Measurements from ENCODE around the gene GFI1.
A peak's percentile ranks its signal among the peaks of the same experiment; 100 is the strongest.
"Not testable (repeated sequence)": the region's sequence is repeated elsewhere in the genome, so short reads cannot be mapped to it uniquely, and the experiment has no call there.

GFI1 gene

GRCh38 chr1:92464588-92465255, 22.0 kb downstream of the GFI1 start:
- no peak for DNase-seq

GRCh38 chr1:92461364-92462097, 25.2 kb downstream of the GFI1 start:
- DNase-seq = peak; percentile 41

- DNase-seq = no peak
Measured at GRCh38 chr1:92459871-92460320, 26.8 kb downstream of the GFI1 start.

GRCh38 chr1:92458146-92458545, 28.6 kb downstream of the GFI1 start:
- DNase-seq = no peak

GRCh38 chr1:92447976-92448375, 38.7 kb downstream of the GFI1 start:
- DNase-seq = no peak

- no peak for DNase-seq
Measured at GRCh38 chr1:92447033-92447681, 39.6 kb downstream of the GFI1 start.

- no peak for DNase-seq
Measured at GRCh38 chr1:92446546-92446945, 40.2 kb downstream of the GFI1 start.

GRCh38 chr1:92445865-92446264, 40.9 kb downstream of the GFI1 start:
- no peak for DNase-seq

- no peak for DNase-seq
Measured at GRCh38 chr1:92444351-92444750, 42.4 kb downstream of the GFI1 start.

GRCh38 chr1:92443893-92444292, 42.8 kb downstream of the GFI1 start:
- no peak for DNase-seq

- DNase-seq = no peak
Measured at GRCh38 chr1:92442351-92442750, 44.4 kb downstream of the GFI1 start.

GRCh38 chr1:92441697-92442342, 44.9 kb downstream of the GFI1 start:
- DNase-seq = no peak

GRCh38 chr1:92441316-92441696, 45.4 kb downstream of the GFI1 start:
- DNase-seq = no peak

- DNase-seq = no peak
Measured at GRCh38 chr1:92439291-92439690, 47.4 kb downstream of the GFI1 start.

GRCh38 chr1:92434572-92434971, 52.2 kb downstream of the GFI1 start:
- DNase-seq = not testable (repeated sequence)

- DNase-seq = no peak
Measured at GRCh38 chr1:92430030-92430429, 56.7 kb downstream of the GFI1 start.

GRCh38 chr1:92425617-92426016, 61.1 kb downstream of the GFI1 start:
- DNase-seq = no peak

Measured in CD4-positive, alpha-beta T cell treated with Interleukin-17A for 1 hour (primary cell).